H9 (cell line): ENCODE data around the gene PRTN3. TPM values are rescaled to one million over a fixed set of nuclear protein-coding genes. Genes with fewer than 3 reads are reported as not detected.

Source experiments
- DNase-seq: peaks from one replicate; pipeline ENCODE4 v3.0.0-alpha.2; 2017
- H2AFZ ChIP-seq: one replicate; pipeline ENCODE4 v1.6.1; 2013; ENCODE audit warnings: mild to moderate bottlenecking, low read length, control low read depth, moderate library complexity
- H2AK5ac ChIP-seq: 2 replicates; pipeline ENCODE4 v1.6.1; 2013; ENCODE audit warnings: low read length, control low read depth, mixed read lengths; ENCODE audit not compliant: insufficient read length
- H2BK120ac ChIP-seq: one replicate; pipeline ENCODE4 v1.6.1; 2013; ENCODE audit warnings: low read depth, mild to moderate bottlenecking, low read length, control low read depth, inconsistent platforms; ENCODE audit not compliant: poor library complexity, severe bottlenecking
- H2BK12ac ChIP-seq: 2 replicates; pipeline ENCODE4 v1.6.1; 2013; ENCODE audit warnings: low read length, control low read depth, mixed read lengths, low read depth; ENCODE audit not compliant: insufficient read length
- H2BK15ac ChIP-seq: 2 replicates; pipeline ENCODE4 v1.6.1; 2013; ENCODE audit warnings: low read depth, low read length, control low read depth
- H2BK20ac ChIP-seq: one replicate; pipeline ENCODE4 v1.6.1; 2013; ENCODE audit warnings: low read depth, mild to moderate bottlenecking, low read length, control low read depth, inconsistent platforms; ENCODE audit not compliant: poor library complexity, severe bottlenecking
- H2BK5ac ChIP-seq: 2 replicates; pipeline ENCODE4 v1.6.1; 2013; ENCODE audit warnings: low read length, control low read depth, mixed read lengths; ENCODE audit not compliant: insufficient read length
- H3K14ac ChIP-seq: 2 replicates; pipeline ENCODE4 v1.6.1; 2013; ENCODE audit warnings: low read length, control low read depth; ENCODE audit not compliant: insufficient read depth
- H3K18ac ChIP-seq: 2 replicates; pipeline ENCODE4 v1.6.1; 2013; ENCODE audit warnings: low read depth, mild to moderate bottlenecking, mixed read lengths, low read length, control low read depth; ENCODE audit not compliant: insufficient read length
- H3K23ac ChIP-seq: 2 replicates; pipeline ENCODE4 v1.6.1; 2013; ENCODE audit warnings: low read length, control low read depth, mixed read lengths, low read depth; ENCODE audit not compliant: insufficient read length
- H3K23me2 ChIP-seq: 2 replicates; pipeline ENCODE4 v1.6.1; 2013; ENCODE audit warnings: low read depth, mild to moderate bottlenecking, mixed read lengths, low read length, control low read depth; ENCODE audit not compliant: insufficient read length, poor library complexity, severe bottlenecking
- H3K27ac ChIP-seq: 2 replicates; pipeline ENCODE4 v1.5.1; 2013; ENCODE audit warnings: low read length, control low read depth, mixed read lengths, low read depth; ENCODE audit not compliant: insufficient read length
- H3K27me3 ChIP-seq: 2 replicates; pipeline ENCODE4 v1.6.1; 2013; ENCODE audit warnings: low read length, control low read depth, inconsistent platforms; ENCODE audit not compliant: insufficient read depth
- H3K4ac ChIP-seq: 2 replicates; pipeline ENCODE4 v1.6.1; 2013; ENCODE audit warnings: low read depth, mild to moderate bottlenecking, control low read depth, inconsistent platforms, low read length, moderate library complexity
- H3K4me1 ChIP-seq: 2 replicates; pipeline ENCODE4 v1.6.1; 2013; ENCODE audit warnings: low read length, control low read depth, inconsistent platforms; ENCODE audit not compliant: insufficient read depth
- H3K4me2 ChIP-seq: 2 replicates; pipeline ENCODE4 v1.6.1; 2013; ENCODE audit warnings: low read length, control low read depth, mixed read lengths; ENCODE audit not compliant: insufficient read length, insufficient read depth
- H3K56ac ChIP-seq: 2 replicates; pipeline ENCODE4 v1.6.1; 2013; ENCODE audit warnings: low read depth, mild to moderate bottlenecking, mixed read lengths, low read length, control low read depth; ENCODE audit not compliant: insufficient read length
- H3K79me1 ChIP-seq: 2 replicates; pipeline ENCODE4 v1.6.1; 2013; ENCODE audit warnings: low read depth, mild to moderate bottlenecking, moderate library complexity, low read length, control low read depth, inconsistent platforms; ENCODE audit not compliant: insufficient read depth, poor library complexity, severe bottlenecking
- H3K79me2 ChIP-seq: 2 replicates; pipeline ENCODE4 v1.6.1; 2013; ENCODE audit warnings: low read length, control low read depth, inconsistent platforms; ENCODE audit not compliant: insufficient read depth
- H3K9ac ChIP-seq: 2 replicates; pipeline ENCODE4 v1.6.1; 2013; ENCODE audit warnings: low read length, control low read depth, mixed read lengths; ENCODE audit not compliant: insufficient read length; ENCODE audit errors: extremely low read depth
- H3K9me3 ChIP-seq: one replicate; pipeline ENCODE4 v1.6.1; 2013; ENCODE audit warnings: low read depth, low read length, inconsistent platforms; ENCODE audit not compliant: control insufficient read depth
- H3T11ph ChIP-seq: one replicate; pipeline ENCODE4 v1.6.1; 2013; ENCODE audit warnings: mild to moderate bottlenecking, low read length, control low read depth, inconsistent platforms
- H4K20me1 ChIP-seq: one replicate; pipeline ENCODE4 v1.6.1; 2013; ENCODE audit not compliant: control insufficient read depth, insufficient read length, insufficient read depth
- H4K5ac ChIP-seq: 2 replicates; pipeline ENCODE4 v1.6.1; 2013; ENCODE audit warnings: low read depth, mild to moderate bottlenecking, mixed read lengths, low read length, control low read depth; ENCODE audit not compliant: insufficient read length
- H4K8ac ChIP-seq: replicated peaks from 2 replicates; pipeline ENCODE4 v1.6.1; 2013; ENCODE audit warnings: low read length, control low read depth, mixed read lengths, low read depth; ENCODE audit not compliant: insufficient read length
- H4K91ac ChIP-seq: 2 replicates; pipeline ENCODE4 v1.6.1; 2013; ENCODE audit warnings: low read depth, mild to moderate bottlenecking, moderate library complexity, mixed read lengths, low read length, control low read depth; ENCODE audit not compliant: insufficient read length
- H3K27ac Mint-ChIP-seq, 3 experiments: 2 replicates in 2 of 3; 3 replicates in 1 of 3; pipeline ENCODE4 v1.8.0; 2020 to 2021; ENCODE audit warnings: mixed read lengths in 3 of 3, mild to moderate bottlenecking in 1 of 3, moderate library complexity in 1 of 3
- H3K27me3 Mint-ChIP-seq: 2 replicates; pipeline ENCODE4 v1.8.0; 2021; ENCODE audit warnings: low read depth, mild to moderate bottlenecking, moderate library complexity, mixed read lengths
- H3K36me3 Mint-ChIP-seq, 3 experiments: 2 replicates in 2 of 3; 3 replicates in 1 of 3; pipeline ENCODE4 v1.8.0; 2020 to 2021; ENCODE audit warnings: low read depth in 3 of 3, mixed read lengths in 3 of 3; ENCODE audit not compliant: insufficient read depth in 1 of 3
- H3K4me1 Mint-ChIP-seq, 2 experiments: 2 replicates each; pipeline ENCODE4 v1.8.0; 2020; ENCODE audit warnings: mixed read lengths in 2 of 2
- H3K4me3 Mint-ChIP-seq, 2 experiments: 2 replicates in 1 of 2; 3 replicates in 1 of 2; pipeline ENCODE4 v1.8.0; 2020 to 2021; ENCODE audit warnings: mild to moderate bottlenecking in 2 of 2, mixed read lengths in 2 of 2, moderate library complexity in 1 of 2
- H3K9me3 Mint-ChIP-seq, 2 experiments: 2 replicates in 1 of 2; 3 replicates in 1 of 2; pipeline ENCODE4 v1.8.0; 2020; ENCODE audit warnings: mild to moderate bottlenecking in 2 of 2, mixed read lengths in 2 of 2, moderate library complexity in 1 of 2
- CTCF ChIP-seq: fragments of 200-600 bp; sonication (generic); conservative IDR thresholded peaks from 3 replicates; pipeline ENCODE4 v1.8.0; 2021; ENCODE audit warnings: antibody characterized with exemption, mild to moderate bottlenecking
- WGBS: extraction: QIAGEN DNeasy Blood & Tissue Kit; methylation state at CpG from one replicate; pipeline ENCODE4 v1.1.7; 2013; ENCODE audit warnings: missing lambda C conversion rate, low lambda C conversion rate, mixed read lengths; ENCODE audit not compliant: insufficient read length; ENCODE audit errors: extremely low coverage; 5-methylcytosine and 5-hydroxymethylcytosine counted together
- total RNA-seq: library from RNA; stranded (reverse); gene quantifications from 2 replicates; pipeline ENCODE4 v1.2.1, GENCODE V29; 2021

Gene PRTN3
- total RNA-seq, 1 experiment from 2014 or later = 0.31 TPM

- Histone ChIP-seq H4K5ac (no peak overlapping the region), H3K4me1 (no peaks in the 10 kb centered on the region), H3K23ac (no peak overlapping the region), H4K8ac (no peak overlapping the region), H2BK20ac (no peak overlapping the region), H2BK15ac (no peak overlapping the region), H3T11ph (no peak overlapping the region), H3K18ac (no peak overlapping the region), H3K27ac (no peak overlapping the region), H2BK5ac (no peak overlapping the region), H3K79me2 (peaks cover 36% of the 10 kb centered on the region; the same call in 1 of the 2 replicates), H2BK120ac (no peak overlapping the region), H3K9ac (no peak overlapping the region), H3K4ac (no peak overlapping the region), H2AK5ac (no peak overlapping the region), H3K4me2 (no peak overlapping the region), H3K14ac (no peak overlapping the region), H3K56ac (no peak overlapping the region), H3K9me3 (no peaks in the 10 kb centered on the region), H3K23me2 (no peaks in the 10 kb centered on the region), H4K20me1 (no peaks in the 10 kb centered on the region), H3K79me1 (peaks cover 10% of the 10 kb centered on the region), H2BK12ac (no peak overlapping the region), H3K27me3 (no peaks in the 10 kb centered on the region), H4K91ac (no peak overlapping the region), H2AFZ (no peak overlapping the region)
- WGBS = no CpG with 5 or more reads among the region's 93 CpGs
- Mint-ChIP-seq H3K9me3 (no peaks in the 10 kb centered on the region; a peak in 1 of 5 replicates), H3K36me3 (peaks cover 55 to 81% (median 77%) of the 10 kb centered on the region in 3 experiments), H3K4me3 (no peak overlapping the region), H3K27ac (no peak overlapping the region), H3K27me3 (no peaks in the 10 kb centered on the region; the same call in 1 of the 2 replicates), H3K4me1 (peaks cover 10 to 22% of the 10 kb centered on the region in 2 experiments)
- no peak for DNase-seq
- no peak for TF ChIP-seq CTCF
Measured at GRCh38 chr19:805600-806550, 34.9 kb upstream of the PRTN3 start.
